ENCODE data around the gene RIMBP2.

Gene RIMBP2

GRCh38 chr12:130498589-130499385 lies 217.3 kb downstream of the RIMBP2 start:
- DNase-seq = no peak

DNA sequence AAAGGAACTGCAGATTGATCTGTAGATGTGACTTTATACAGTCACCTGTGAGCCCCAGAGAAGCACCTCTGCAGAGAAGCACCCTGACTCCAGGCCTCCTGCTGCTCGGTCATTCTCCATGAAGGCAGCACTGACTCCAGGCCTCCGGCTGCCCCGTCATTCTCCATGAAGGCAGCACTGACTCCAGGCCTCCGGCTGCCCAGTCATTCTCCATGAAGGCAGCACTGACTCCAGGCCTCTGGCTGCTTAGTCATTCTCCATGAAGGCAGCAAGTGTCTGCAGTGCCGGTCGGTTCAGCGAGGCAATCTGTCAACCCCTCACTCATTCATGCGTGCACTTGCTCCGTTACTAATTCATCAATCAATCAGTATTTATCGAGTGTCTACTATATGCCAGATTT lies 218.1 kb downstream of the RIMBP2 start:
- DNase-seq = no peak

- no peak for DNase-seq
These were observed 218.8 kb downstream of the RIMBP2 start for GRCh38 chr12:130497321-130497720.

DNA sequence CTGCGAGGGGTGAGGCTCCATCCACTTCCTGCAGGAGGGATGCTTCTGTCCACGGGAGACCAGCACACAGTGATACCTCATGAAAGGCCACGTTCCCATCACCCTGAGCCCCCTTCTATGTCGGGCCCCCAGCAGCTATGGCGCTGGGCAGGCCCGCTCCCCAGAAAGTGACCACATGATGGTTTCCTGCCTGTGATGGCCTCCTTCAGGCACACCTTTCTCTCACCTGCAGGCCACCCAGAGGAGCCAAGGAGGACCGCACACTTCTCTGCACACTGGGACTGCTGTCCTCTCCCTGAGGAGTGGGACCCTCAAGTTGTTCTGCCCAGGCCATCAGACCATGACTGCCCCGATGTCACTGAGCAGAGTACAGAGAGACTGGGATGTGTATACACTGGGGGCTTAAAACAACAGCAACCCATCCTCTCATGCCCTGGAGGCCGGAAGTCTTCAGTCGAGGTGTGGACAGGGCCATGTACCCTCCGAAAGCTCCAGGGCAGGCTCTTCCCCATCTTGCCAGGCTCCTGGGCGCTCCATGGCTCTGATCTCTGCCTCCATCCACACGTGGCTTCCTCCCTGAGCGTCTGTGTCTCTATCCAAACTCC lies 219.5 kb downstream of the RIMBP2 start:
- DNase-seq = no peak

DNA sequence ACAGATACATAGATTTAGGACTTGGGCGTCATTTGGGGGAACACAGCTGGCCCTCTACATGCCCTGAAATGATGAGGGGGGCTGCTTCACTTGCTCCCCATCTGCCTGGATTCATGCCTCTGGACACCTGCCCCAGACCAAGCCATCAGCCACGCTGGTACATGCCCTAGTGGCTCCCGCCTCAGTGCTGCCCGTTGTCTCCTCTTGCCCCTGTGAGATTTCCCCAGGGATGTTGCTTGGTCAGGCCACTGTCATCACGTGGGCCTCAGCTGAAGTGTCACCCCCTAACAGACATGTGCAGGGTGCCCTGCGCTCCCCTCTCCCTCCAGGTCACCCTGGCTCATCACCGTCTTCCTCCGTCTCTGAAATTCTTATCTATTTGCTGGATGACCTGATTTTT lies 220.9 kb downstream of the RIMBP2 start:
- no peak for DNase-seq

DNA sequence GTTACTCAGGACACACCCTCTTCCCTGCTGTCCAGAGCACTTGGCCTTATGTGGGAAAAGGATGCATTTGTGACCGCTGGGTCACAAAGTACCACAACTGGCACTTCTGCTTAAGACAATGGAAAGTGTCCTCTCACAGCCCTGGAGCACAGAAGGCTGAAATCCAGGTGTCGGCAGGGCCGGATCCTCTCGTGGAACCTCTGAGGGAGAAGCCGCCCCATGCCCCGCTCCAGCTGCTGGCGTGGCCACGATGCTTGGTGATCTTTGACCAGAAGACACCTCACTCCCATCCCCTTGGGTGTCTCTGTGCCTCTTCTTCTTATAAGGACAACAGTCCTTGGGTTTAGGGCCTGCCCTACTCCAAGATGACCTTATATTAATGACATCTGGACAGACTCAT lies 221.4 kb downstream of the RIMBP2 start:
- no peak for DNase-seq

DNA sequence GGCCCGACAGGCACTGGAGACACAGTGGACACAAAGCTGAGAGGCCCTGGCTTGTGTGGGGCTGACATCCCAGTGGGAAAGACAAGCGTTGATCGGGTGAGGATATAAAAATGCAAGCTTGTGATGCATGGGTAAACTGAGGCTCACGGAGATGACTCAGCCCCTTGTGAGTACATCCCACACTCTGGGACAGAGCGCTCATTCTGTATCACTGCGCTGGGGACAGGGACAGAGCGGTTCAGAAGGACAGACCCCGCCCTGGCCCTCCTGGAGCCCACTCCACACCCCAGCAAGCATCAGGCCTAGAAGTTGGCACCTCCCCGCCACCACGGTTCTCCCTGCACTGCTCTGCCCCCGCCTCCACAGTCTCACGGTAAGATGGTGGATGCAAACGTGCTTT lies 222.1 kb downstream of the RIMBP2 start:
- no peak for DNase-seq

DNA sequence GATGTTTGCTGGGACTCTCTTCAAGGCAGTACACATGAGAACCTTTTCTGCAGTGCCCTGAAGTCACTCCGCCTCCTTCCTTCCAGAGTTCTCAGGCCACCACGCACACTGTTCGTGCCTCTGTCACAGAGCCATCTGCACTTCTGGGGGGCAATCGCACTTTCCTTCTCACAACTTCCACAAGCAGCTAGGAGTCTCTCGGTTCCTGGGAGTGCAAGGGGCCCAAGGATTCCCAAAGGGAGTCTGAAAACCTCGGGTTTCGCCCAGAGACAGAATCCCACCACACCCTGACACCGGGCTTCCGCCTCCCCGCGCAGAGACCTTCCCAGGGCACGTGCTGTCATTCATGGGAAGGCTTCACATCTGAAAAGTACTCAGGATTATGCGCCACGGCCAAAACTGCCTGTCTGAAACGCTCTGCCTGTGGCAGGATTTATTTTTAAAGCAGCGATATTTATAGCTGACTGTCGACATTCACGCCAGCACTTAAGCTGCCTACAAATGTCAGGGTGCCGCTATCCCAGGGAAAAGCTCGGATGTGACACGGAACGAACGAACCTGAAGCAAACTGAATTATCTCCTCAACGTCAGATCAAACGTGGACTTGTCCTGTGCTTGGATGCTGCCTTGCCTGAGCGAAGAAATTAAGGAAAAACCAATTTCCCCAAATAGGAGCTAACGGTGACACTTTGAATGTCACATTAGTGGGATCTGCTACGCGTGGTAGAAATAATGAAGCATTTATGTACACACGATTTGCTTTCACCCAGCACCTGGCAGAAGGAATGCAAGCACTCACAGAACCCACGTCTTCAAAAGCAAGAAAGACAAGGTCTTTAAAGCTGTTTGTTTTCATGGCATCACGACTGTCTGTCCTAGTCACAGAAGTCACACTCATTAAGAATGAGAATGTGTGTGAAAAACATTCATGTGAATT lies 224.4 kb downstream of the RIMBP2 start:
- DNase-seq = peak; percentile 31

- DNase-seq = no peak
These were observed 225.4 kb downstream of the RIMBP2 start for GRCh38 chr12:130490674-130491073.

- no peak for DNase-seq
These were observed 226.8 kb downstream of the RIMBP2 start for GRCh38 chr12:130489293-130489692.

GRCh38 chr12:130488358-130488710 lies 227.8 kb downstream of the RIMBP2 start:
- DNase-seq = no peak

- no peak for DNase-seq
These were observed 228.3 kb downstream of the RIMBP2 start for GRCh38 chr12:130487636-130488357.

GRCh38 chr12:130486891-130487416 lies 229.1 kb downstream of the RIMBP2 start:
- DNase-seq = no peak

DNA sequence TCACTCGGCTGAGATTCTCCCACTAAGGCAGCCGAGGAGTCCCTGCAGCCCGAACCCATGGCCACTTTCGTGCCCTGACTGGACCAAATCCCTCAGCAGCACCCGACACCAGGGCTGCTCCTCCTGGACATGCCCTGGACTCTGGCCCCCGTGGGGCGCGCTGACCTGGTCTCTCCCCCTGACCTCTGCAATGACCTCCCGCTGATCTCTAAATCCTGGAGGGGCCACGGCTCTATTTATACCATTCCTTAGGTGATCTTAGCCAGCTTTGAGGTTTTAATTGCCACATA lies 230.0 kb downstream of the RIMBP2 start:
- no peak for DNase-seq

DNA sequence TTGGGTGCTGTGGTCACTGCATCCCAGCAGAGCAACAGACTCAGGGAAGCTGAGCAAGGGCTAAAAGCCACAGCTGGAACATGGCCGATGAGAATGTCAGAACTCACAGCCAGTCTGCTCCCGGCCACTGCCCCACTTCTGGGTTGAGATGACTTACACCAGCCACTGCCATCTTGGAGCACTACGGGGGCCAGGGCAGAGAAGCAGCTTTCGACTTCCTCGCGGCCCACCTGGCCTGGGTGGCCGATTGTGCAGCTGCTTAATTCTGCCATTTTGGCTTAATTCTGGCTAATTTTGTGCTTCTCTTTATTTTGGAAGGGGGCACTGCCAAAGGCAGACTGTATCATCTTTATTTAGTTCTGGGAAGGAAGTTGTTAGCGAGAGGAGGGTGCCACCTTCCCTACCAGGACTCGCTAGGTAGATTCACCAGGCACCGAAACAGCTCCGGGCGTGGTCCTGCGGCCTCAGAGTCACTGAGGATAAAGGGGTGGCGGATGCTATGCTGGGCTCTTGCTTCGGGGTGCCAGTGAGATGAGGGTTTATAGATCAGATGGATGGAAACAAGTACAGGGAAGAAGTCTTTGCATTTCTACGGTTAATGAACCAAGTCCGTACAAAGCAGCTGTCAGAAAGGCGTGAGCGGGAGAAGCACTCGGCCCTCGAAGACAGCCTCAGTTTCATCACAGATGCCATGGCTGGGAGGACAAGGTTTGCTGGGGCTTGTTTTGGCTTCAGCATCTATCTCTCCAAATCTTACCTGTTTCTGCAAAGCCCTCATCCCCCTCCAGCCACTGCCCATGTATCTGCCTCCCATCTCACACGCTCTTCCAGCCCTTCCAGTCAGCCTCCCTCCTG lies 230.6 kb downstream of the RIMBP2 start:
- no peak for DNase-seq

- no peak for DNase-seq
These were observed 231.9 kb downstream of the RIMBP2 start for GRCh38 chr12:130484221-130484620.

DNA sequence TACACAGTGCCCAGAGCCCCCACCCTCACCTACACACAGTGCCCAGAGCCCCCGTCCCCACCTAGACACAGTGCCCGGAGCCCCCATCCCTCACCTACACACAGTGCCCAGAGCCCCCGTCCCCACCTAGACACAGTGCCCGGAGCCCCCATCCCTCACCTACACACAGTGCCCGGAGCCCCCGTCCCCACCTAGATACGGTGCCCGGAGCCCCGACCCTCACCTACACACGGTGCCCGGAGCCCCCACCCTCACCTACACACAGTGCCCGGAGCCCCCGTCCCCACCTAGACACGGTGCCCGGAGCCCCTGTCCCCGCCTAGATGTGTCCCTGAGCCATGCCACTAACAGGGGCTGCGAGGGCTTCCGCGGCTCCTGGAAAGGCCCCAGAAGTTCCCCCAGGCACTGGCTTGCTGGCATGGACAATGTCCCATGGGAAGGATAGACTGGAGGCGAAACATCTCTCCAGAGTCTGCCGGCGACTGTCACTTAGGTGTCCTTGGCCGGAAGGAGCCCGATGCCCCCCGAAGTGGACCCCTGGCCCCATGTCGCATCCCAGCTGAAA lies 232.4 kb downstream of the RIMBP2 start:
- DNase-seq = no peak

DNA sequence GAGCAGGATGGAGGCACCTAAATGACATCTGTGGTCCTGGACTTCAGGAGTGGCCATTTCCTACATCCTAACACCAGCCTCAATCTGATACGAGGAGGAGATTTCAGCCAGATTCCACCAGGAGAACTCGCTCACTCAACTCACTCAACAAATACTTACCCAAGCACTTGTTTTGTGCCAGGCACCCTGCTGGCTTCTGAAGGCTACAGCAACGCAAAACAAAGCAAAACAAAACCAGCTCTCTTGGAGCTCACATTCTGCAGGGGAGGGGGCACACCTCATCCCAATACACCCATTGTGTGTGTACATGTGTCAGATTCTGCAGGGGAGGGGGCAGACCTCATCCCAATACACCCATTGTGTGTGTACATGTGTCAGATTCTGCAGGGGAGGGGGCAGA lies 233.7 kb downstream of the RIMBP2 start:
- DNase-seq = no peak

GRCh38 chr12:130481392-130481879 lies 234.7 kb downstream of the RIMBP2 start:
- DNase-seq = no peak

DNA sequence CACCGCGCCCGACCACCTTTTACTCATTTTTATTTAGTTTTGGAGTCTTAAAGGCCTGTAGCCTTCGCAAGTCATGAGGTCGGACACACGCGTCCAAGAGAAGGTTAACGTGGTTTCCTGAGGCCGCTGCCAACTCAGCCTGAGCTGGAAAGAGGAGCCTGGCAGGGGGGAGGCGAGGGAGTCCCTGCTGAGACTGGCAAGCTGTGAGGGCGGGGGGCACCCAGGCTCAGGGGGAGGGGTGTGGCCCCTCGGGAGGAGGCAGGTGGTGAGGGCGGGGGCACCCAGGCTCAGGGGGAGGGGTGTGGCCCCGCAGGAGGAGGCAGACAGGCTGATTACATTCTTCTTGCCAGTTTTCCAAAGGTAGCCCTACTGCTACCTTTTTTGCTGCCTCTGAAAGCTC lies 235.2 kb downstream of the RIMBP2 start:
- no peak for DNase-seq

DNA sequence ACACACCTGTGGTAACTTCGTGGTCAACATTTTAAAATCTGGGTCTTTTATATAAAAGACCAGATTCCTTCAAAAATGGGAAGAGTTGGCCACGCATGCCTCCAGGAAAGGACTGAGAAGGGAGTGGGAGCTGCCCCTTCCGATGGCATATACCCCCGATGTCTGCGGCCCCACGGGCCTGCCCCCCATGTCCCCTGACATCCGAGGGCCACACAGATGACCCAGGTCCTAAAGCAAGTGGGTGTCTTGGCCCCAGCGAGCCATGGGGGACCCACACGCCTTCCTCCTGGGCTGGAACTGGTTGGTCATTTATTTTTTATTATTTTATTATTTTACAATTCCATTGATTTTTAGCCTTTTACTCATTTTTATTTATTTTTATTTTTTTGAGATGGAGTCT lies 235.9 kb downstream of the RIMBP2 start:
- DNase-seq = no peak

Data from retina (tissue), 1 donor.